GM19455 (cell line): ENCODE measurements around the gene CTRL.

Experiments
- ATAC-seq: cut with Tn5 transposase; IDR thresholded peaks from one replicate; pipeline ENCODE4 v1.9.1; 2021; ENCODE audit not compliant: unreplicated experiment

Gene CTRL

DNA sequence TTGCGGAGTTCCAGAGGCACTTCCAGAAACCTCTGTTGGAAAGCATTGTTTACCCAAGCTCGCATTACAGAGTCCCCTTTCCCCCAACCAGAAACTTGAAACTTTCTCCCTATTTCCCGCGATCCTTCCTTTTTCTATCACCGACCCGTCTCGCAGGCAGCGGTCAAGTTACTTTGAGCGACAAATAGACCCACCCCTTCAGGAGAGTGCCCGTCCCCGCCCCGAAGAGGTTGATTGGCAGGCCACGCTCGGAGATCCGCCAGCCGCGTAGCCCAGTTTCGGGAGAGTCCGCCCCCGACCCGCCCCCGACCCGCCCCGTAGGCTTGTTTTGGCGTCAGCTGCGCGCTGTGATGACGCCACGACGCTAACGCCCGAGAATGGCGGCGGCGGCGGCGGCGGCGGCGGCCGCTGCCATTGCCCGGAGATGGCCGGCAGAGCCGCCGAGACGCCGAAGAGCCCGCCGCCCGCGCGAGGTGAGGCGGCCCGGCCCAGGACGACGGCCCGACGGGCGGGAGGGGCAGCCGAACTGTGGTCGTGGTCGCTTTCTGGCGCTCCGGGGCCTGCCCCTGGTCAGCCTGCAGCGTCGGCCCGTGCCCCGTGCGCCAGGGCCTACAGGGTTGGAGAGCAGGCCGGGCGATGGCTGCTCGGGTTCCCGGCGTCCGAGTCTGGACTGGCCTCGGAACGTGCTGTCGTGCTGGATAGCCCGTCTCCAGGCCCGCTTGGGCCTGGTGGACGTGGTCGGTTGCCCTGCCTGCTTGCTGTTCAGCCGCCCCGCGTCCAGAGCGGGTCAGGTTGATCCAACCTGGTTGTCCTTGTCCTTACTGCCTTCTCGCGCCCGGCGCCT is 38.5 kb downstream of the CTRL start, which contains the start of gene PSKH1:
Gene PSKH1, plus strand, starts transcription at position 356 of the 844 bp plus-strand sequence. CDS start 15,496 bp downstream, outside the sequence.
- ATAC-seq, result peak; percentile 78

DNA sequence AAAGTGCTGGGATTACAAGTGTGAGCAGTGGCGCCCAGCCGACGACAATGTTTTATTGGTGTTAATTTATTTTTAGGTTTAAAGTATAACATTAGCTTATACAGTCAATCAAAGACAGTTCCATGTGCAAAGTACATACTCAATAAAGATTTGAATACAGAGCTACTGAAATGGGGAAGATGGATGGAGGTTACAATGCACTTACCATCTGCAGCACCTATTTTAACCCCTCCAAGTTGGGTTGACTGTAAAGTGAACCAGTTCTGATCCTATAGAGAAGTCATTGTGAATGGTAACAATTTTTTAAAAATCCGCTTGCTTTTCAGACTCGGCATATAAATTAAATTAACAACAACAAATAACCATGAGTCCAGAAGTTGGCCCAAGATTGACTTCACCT is 39.3 kb downstream of the CTRL start:
- ATAC-seq, result no peak

DNA sequence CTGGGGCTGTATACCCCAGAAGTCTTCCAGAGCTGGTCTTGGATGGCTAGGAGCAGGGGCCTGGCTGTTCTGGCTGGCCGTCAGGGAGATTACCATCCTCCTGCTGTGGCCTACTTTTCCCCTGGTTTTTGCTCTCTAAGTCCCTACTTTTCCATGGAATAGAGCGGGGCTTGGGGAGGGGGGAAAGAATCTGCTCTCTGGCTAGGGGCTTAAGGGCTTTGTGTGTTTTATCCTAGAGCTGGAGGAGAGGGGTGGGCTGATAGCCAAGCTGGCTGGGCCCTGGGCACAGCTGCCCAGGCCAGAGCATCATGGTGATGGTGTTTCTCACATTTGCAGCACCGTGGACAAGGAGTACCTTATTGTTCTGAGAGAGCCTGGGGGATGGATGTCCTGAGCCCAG is 43.3 kb downstream of the CTRL start:
- no peak for ATAC-seq

DNA sequence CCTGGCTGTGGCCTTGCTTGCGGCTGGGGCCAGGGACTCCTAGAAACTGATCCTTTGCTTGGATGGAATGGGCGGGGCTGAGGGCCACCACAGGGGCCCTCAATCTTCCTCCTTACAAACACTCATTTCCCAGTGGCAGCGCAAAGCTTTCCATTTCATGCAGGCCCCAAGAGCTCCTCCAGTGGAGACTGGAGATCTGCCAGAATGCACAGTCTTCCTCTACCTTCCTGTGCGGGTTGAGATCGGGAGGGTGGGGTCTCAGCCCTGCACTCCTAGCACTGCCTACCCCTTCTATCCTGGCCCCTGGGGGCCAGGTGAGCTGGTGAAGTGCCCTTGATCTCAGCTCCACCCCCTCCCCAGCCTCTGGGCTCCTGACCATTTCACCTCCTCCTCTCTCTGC is 45.3 kb downstream of the CTRL start:
- ATAC-seq, result no peak

DNA sequence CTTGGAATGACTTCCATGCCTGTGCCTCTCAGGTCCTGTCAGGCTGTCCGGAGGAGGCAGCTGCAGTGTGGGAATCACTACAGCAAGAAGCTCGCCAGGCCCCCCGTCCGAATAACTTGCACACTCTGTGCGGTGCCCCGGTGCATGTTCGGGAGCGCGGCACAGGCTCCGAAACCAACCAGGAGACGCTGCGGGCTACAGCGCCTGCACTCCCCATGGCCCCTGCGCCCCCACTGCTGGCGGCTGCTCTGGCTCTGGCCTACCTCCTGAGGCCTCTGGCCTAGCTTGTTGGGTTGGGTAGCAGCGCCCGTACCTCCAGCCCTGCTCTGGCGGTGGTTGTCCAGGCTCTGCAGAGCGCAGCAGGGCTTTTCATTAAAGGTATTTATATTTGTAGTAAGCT is 45.7 kb downstream of the CTRL start:
- no peak for ATAC-seq

DNA sequence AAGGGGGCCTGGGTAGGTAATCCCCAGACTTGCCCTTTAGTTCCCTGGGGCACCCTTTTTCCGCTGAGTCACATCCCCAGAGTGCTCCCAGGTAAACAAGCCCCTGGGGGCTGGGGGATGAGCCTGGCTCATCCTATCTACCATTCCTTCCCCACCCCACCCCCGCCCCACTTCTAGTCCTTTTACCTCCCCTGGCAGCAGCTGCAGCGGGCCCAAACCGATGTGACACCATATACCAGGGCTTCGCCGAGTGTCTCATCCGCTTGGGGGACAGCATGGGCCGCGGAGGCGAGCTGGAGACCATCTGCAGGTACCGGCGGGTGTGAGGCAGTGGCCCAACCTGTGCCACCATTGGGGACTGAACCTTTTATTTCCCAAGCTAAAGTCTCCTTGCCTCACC is 46.1 kb downstream of the CTRL start:
- ATAC-seq, result no peak

DNA sequence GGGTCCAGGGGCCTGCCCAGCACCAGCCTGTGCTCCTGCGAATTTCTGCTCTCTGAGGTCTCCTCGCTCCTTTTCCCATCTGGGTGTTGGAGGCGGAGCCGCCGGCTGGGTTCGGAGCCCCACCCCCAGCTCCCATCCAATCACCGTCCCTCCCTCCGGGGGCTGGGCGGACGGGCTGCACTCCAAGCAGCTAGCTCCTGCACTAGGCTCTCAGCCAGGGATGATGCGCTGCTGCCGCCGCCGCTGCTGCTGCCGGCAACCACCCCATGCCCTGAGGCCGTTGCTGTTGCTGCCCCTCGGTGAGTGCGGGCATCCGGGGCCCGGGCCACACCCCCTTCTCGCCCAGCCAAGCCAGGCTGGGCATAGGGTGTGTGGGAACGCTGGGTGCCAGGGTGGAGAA is 47.0 kb downstream of the CTRL start, which contains the start of gene NRN1L:
Gene NRN1L, plus strand, starts transcription at position 202 of the 400 bp plus-strand sequence. Its CDS starts 19 bp downstream, at position 221.
- ATAC-seq, result no peak

DNA sequence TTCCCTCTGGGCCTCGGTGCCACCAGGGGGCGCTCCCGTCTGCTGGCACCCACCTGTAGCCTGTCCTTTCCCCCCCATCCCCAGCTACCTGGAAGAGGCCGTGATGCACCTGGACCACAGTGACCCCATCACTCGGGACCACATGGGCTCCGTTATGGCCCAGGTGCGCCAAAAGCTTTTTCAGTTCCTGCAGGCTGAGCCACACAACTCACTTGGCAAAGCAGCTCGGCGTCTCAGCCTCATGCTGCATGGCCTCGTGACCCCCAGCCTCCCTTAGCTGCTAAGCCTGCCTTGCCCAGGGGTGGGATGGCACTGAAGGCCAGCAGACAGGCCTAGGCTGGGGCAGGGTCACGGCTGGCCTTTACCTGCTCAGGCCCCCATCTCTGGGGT is 47.8 kb downstream of the CTRL start:
- no peak for ATAC-seq

DNA sequence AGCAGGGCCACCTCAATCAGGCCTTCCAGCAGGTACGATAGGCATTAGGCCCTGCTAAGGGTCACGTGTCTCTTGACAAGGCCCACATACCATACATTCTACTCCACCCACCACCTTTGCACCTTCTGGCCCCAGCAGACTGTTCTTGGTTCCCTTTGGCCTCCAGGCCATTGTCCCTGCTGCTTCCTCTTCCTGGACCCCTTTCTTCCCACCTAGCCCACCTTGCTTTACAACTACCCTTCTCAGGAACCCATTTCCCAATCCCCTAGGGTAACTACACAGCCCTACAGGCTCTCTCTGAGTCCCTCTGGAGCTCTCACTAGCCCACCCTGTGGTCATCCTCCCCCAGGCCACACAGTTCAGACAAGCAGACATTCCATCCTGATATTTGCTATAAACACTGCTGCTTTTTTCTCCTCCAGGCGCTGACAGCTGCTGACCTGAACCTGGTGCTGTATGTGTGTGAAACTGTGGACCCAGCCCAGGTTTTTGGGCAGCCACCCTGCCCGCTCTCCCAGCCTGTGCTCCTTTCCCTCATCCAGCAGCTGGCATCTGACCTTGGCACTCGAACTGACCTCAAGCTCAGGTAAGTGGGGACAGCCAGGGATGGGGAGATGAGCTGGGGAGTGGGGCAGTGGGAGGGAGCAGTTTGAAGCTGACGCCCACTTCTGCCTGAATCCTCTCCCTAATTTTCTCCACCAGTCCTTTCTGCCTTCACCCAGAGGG is 48.4 kb downstream of the CTRL start:
- no peak for ATAC-seq

DNA sequence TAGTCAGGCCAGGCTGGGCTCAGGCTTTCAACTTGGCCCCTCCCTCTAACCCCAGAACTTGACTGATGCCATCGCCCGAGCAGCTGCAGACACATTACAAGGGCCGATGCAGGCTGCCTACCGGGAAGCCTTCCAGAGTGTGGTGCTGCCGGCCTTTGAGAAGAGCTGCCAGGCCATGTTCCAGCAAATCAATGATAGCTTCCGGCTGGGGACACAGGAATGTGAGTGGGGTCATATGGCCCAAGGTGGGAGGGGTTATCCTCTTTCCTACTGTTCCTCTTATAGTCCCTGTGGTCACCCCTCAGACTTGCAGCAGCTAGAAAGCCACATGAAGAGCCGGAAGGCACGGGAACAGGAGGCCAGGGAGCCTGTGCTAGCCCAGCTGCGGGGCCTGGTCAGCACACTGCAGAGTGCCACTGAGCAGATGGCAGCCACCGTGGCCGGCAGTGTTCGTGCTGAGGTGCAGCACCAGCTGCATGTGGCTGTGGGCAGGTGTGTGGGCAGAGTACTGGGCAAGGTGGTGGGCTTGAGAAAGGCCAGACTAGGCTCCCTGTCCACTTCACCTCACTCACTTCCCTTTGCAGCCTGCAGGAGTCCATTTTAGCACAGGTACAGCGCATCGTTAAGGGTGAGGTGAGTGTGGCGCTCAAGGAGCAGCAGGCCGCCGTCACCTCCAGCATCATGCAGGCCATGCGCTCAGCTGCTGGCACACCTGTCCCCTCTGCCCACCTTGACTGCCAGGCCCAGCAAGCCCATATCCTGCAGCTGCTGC is 49.1 kb downstream of the CTRL start:
- ATAC-seq, result no peak

DNA sequence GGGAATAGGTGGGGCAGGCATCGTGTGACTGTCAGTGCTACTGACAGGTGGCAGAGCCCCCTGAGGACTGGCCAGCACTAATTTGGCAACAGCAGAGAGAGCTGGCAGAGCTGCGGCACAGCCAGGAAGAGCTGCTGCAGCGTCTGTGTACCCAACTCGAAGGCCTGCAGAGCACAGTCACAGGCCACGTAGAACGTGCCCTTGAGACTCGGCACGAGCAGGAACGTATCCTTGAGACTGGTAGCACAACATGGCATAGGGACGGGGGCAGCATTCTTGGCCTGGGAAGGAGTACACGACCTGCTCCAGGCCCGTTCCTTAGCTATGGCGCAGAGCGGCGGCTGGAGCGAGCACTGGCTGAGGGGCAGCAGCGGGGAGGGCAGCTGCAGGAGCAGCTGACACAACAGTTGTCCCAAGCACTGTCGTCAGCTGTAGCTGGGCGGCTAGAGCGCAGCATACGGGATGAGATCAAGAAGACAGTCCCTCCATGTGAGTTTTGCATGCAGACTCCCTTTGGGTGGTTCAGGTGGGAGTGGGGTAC is 50.0 kb downstream of the CTRL start:
- no peak for ATAC-seq

DNA sequence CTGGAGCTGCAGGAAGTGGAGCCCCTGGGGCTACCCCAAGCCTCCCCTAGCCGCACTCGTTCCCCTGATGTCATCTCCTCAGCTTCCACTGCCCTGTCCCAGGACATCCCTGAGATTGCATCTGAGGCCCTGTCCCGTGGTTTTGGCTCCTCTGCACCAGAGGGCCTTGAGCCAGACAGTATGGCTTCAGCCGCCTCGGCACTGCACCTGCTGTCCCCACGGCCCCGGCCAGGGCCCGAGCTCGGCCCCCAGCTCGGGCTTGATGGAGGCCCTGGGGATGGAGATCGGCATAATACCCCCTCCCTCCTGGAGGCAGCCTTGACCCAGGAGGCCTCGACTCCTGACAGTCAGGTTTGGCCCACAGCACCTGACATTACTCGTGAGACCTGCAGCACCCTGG is 51.1 kb downstream of the CTRL start:
- ATAC-seq, result no peak

DNA sequence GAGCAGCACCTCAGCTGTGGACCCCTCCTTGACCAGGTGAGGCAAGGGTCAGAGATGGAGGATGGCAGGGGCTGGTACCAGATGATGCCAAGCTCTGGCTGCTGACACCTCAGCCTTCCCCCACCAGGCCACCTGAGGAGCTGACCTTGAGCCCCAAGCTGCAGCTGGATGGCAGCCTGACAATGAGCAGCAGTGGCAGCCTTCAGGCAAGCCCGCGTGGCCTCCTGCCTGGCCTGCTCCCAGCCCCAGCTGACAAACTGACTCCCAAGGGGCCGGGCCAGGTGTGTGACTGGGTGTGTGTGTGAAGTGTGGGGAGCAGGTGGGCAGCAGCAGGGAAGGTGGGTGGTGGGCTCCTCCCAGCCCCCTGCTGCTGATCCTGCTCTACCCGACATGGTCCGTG is 51.7 kb downstream of the CTRL start:
- no peak for ATAC-seq
